Activated CD4-positive, alpha-beta T cell treated with anti-CD3 and anti-CD28 coated beads for 36 hours (primary cell): ENCODE data around the gene RPL36. TPM values are rescaled to one million over a fixed set of nuclear protein-coding genes. Genes with fewer than 3 reads are reported as not detected.
"Not testable (repeated sequence)": the region's sequence is repeated elsewhere in the genome, so short reads cannot be mapped to it uniquely, and the experiment has no call there.

Source experiments
- ATAC-seq: fragments of 200-7000 bp; cut with Tn5 transposase; one replicate; pipeline ENCODE4 v1.10.0; 2021; ENCODE audit warnings: mild to moderate bottlenecking, moderate library complexity
- CTCF ChIA-PET: fragments of 350-600 bp; sonication (Branson Sonifier 250); formaldehyde crosslinking; loops from one replicate; lab custom pipeline; 2021; ENCODE audit warnings: antibody characterized with exemption; lab: Charles Lee
- POLR2A ChIA-PET: fragments of 350-600 bp; sonication (Branson Sonifier 250); formaldehyde crosslinking; loops from one replicate; lab custom pipeline; 2021; ENCODE audit warnings: antibody characterized with exemption, inconsistent platforms; lab: Charles Lee
- DNase-seq: peaks from one replicate; pipeline ENCODE4 v3.0.0-alpha.2; 2020
- H3K27ac Mint-ChIP-seq: one replicate; pipeline ENCODE4 v1.8.0; 2021; ENCODE audit warnings: mixed read lengths
- H3K27me3 Mint-ChIP-seq: one replicate; pipeline ENCODE4 v1.8.0; 2021; ENCODE audit warnings: mixed read lengths
- H3K36me3 Mint-ChIP-seq: one replicate; pipeline ENCODE4 v1.8.0; 2021; ENCODE audit warnings: low read depth, mixed read lengths
- H3K4me1 Mint-ChIP-seq: one replicate; pipeline ENCODE4 v1.8.0; 2021; ENCODE audit warnings: mixed read lengths
- H3K4me3 Mint-ChIP-seq: one replicate; pipeline ENCODE4 v1.8.0; 2021; ENCODE audit warnings: mild to moderate bottlenecking, moderate library complexity, mixed read lengths
- H3K9me3 Mint-ChIP-seq: one replicate; pipeline ENCODE4 v1.8.0; 2021; ENCODE audit warnings: low read depth, mixed read lengths
- intact Hi-C, 2 experiments: fragments of 100-400 bp; cut with DNase I in 1 of 2; cut with micrococcal nuclease in 1 of 2; formaldehyde crosslinking; loops; one replicate each; pipeline versions ENCODE4 v1.14.2 to v1.15.1; 2022 to 2024; cut with DNase I, micrococcal nuclease
- total RNA-seq, 2 experiments: library from RNA; stranded (reverse); gene quantifications; one replicate each; pipeline ENCODE4 v1.2.3, GENCODE V29; 2021

RPL36 gene
- total RNA-seq, 2 experiments from 2014 or later: 1,452 to 1,530 TPM

- peak; percentile 99 for DNase-seq
- Mint-ChIP-seq H3K4me1 (peaks cover 27% of the 10 kb centered on the region), H3K27ac (peak within 1 kb of the TSS; percentile 99), H3K27me3 (no peaks in the 10 kb centered on the region), H3K9me3 (no peaks in the 10 kb centered on the region), H3K4me3 (peak within 1 kb of the TSS; percentile 98), H3K36me3 (peaks cover 35% of the 10 kb centered on the region)
- intact Hi-C loops: loop anchor here (1.0 to 5.0 kb wide), 19 partner anchors 30 to 1958 kb away; partner anchors contain the start of genes MICOS13 (in 2 of the 2), RPL36 (in 2 of the 2), APBA3 (in 1 of the 2) and CLPP (in 1 of the 2)
- ATAC-seq: peak; percentile 84
- POLR2A ChIA-PET: interaction anchor here (0.5 to 2.7 kb wide), 10 partner anchors 12 to 258 kb away, joined by 3 to 20 read pairs (median 6); partner anchors contain the start of genes RANBP3, RPL36, SAFB and SAFB2
- CTCF ChIA-PET: interaction anchor here (0.5 to 2.7 kb wide), 14 partner anchors 15 to 457 kb away, joined by 3 to 32 read pairs (median 4); partner anchors contain the start of genes NDUFA11, RPL36 and VMAC
Measured at GRCh38 chr19:5719961-5720790, 30.1 kb downstream of the RPL36 start, which contains the start of the genes CATSPERD and LONP1. Gene CATSPERD (plus strand): TSS chr19:5720637. CDS start chr19:5720738, 101 bp downstream. Gene LONP1 (minus strand): TSS chr19:5720146. CDS start chr19:5720132, 14 bp downstream.

- Mint-ChIP-seq H3K27ac (no peak overlapping the region), H3K9me3 (no peaks in the 10 kb centered on the region), H3K27me3 (no peaks in the 10 kb centered on the region), H3K4me1 (no peaks in the 10 kb centered on the region), H3K4me3 (no peak overlapping the region), H3K36me3 (no peaks in the 10 kb centered on the region)
- POLR2A ChIA-PET: no interaction called here
- ATAC-seq: no peak
- CTCF ChIA-PET: interaction anchor here (0.6 kb wide), 1 partner anchor 240 kb away, joined by 3 read pairs; no protein-coding TSS in a partner anchor
- DNase-seq: no peak
- intact Hi-C loops: no loop called here
Measured at GRCh38 chr19:5727453-5728050, 37.5 kb downstream of the RPL36 start.

- H3K4me3 Mint-ChIP-seq, H3K36me3 Mint-ChIP-seq, CTCF ChIA-PET, H3K4me1 Mint-ChIP-seq, DNase-seq, ATAC-seq, H3K27ac Mint-ChIP-seq, H3K9me3 Mint-ChIP-seq, intact Hi-C loops, H3K27me3 Mint-ChIP-seq: not testable (repeated sequence)
- POLR2A ChIA-PET: interaction anchor here (0.6 kb wide), 1 partner anchor 10 kb away, joined by 4 read pairs; no protein-coding TSS in a partner anchor
Measured at GRCh38 chr19:5733172-5733571, 43.1 kb downstream of the RPL36 start.

GRCh38 chr19:5738423-5738822 lies 48.3 kb downstream of the RPL36 start:
- Mint-ChIP-seq H3K4me3 (no peak overlapping the region), H3K4me1 (no peaks in the 10 kb centered on the region), H3K9me3 (no peaks in the 10 kb centered on the region), H3K27me3 (peaks cover 2% of the 10 kb centered on the region), H3K36me3 (no peaks in the 10 kb centered on the region), H3K27ac (no peak overlapping the region)
- intact Hi-C loops: no loop called here
- DNase-seq: no peak
- no peak for ATAC-seq
- ChIA-PET POLR2A (no interaction called here), CTCF (no interaction called here)

Other genes starting within 250 kb of the RPL36 start
- not detected for gene ZNRF4, start 234.9 kb upstream of the RPL36 start, total RNA-seq
- gene TINCR, start 122.3 kb upstream of the RPL36 start, total RNA-seq: under 1 TPM; 0.23 to 0.27 TPM
- 10 to 100 TPM; 65.0 to 78.6 TPM for gene SAFB2, start 67.5 kb upstream of the RPL36 start, total RNA-seq
- gene SAFB, start 67.2 kb upstream of the RPL36 start, total RNA-seq: 100 to 1,000 TPM; 100 to 118 TPM
- 10 to 100 TPM; 50.9 to 52.1 TPM for gene MICOS13, start 9.8 kb upstream of the RPL36 start, total RNA-seq
- gene HSD11B1L, start 9.3 kb upstream of the RPL36 start, total RNA-seq: 1 to 10 TPM; 2.0 to 3.2 TPM
- 100 to 1,000 TPM; 287 to 315 TPM for gene LONP1, start 29.9 kb downstream of the RPL36 start, total RNA-seq
- not detected for gene CATSPERD, start 30.3 kb downstream of the RPL36 start, total RNA-seq
- 1 to 10 TPM; 5.3 to 5.4 TPM for gene PRR22, start 94.5 kb downstream of the RPL36 start, total RNA-seq
- 10 to 100 TPM; 59.4 to 63.9 TPM for gene DUS3L, start 100.9 kb downstream of the RPL36 start, total RNA-seq
- under 1 TPM; 0.21 to 0.32 TPM for gene NRTN, start 114.8 kb downstream of the RPL36 start, total RNA-seq
- gene FUT6, start 149.4 kb downstream of the RPL36 start, total RNA-seq: not detected
- not detected for gene FUT3, start 161.2 kb downstream of the RPL36 start, total RNA-seq
- gene FUT5, start 180.2 kb downstream of the RPL36 start, total RNA-seq: under 1 TPM in 1 of 2 experiments, not detected in 1; 0.09 TPM
- gene NDUFA11, start 213.5 kb downstream of the RPL36 start, total RNA-seq: 100 to 1,000 TPM; 175 to 213 TPM
- 1 to 10 TPM; 2.3 to 2.8 TPM for gene VMAC, start 214.6 kb downstream of the RPL36 start, total RNA-seq
- 1 to 10 TPM; 2.2 to 2.7 TPM for gene CAPS, start 224.0 kb downstream of the RPL36 start, total RNA-seq